Astrocyte (in vitro differentiated cells and primary cell): Measurements from ENCODE around the gene ZHX3. TPM values are rescaled to one million over a fixed set of nuclear protein-coding genes. Genes with fewer than 3 reads are reported as not detected.

Source experiments
- DNase-seq: peaks from one replicate; pipeline ENCODE4 v3.0.0-alpha.2; 2010; ENCODE audit warnings: low read depth
- FAIRE-seq: peaks from 2 replicates; lab custom pipeline; 2011; peaks lifted over from hg19 to GRCh38; lab: Jason Lieb, UNC
- H2AFZ ChIP-seq: 2 replicates; pipeline ENCODE4 v1.6.0; 2012; ENCODE audit warnings: low read depth, low read length, inconsistent platforms
- H3K27ac ChIP-seq: 2 replicates; pipeline ENCODE4 v1.5.1; 2011; ENCODE audit warnings: low read depth, low read length, inconsistent platforms
- H3K27me3 ChIP-seq: 2 replicates; pipeline ENCODE4 v1.6.0; 2011; ENCODE audit warnings: low read length, inconsistent platforms; ENCODE audit not compliant: insufficient read depth
- H3K36me3 ChIP-seq: 2 replicates; pipeline ENCODE4 v1.5.1; 2011; ENCODE audit warnings: low read length, inconsistent platforms; ENCODE audit not compliant: insufficient read depth
- H3K4me1 ChIP-seq: 2 replicates; pipeline ENCODE4 v1.5.1; 2011; ENCODE audit warnings: low read length, inconsistent platforms; ENCODE audit not compliant: insufficient read depth
- H3K4me2 ChIP-seq: 2 replicates; pipeline ENCODE4 v1.6.0; 2012; ENCODE audit warnings: low read length, inconsistent platforms
- H3K4me3 ChIP-seq: 2 replicates; pipeline ENCODE4 v1.5.1; 2011; ENCODE audit warnings: low read depth, mild to moderate bottlenecking, low read length, inconsistent platforms; ENCODE audit not compliant: insufficient read depth
- H3K79me2 ChIP-seq: 2 replicates; pipeline ENCODE4 v1.6.0; 2012; ENCODE audit warnings: mild to moderate bottlenecking, low read length, inconsistent platforms; ENCODE audit not compliant: insufficient read depth
- H3K9ac ChIP-seq: 2 replicates; pipeline ENCODE4 v1.6.0; 2012; ENCODE audit warnings: mild to moderate bottlenecking, low read length, inconsistent platforms
- H3K9me3 ChIP-seq: 2 replicates; pipeline ENCODE4 v1.5.1; 2012; ENCODE audit warnings: low read depth, mild to moderate bottlenecking, low read length, inconsistent platforms; ENCODE audit not compliant: insufficient read depth
- H4K20me1 ChIP-seq: 2 replicates; pipeline ENCODE4 v1.6.0; 2012; ENCODE audit warnings: low read length, inconsistent platforms; ENCODE audit not compliant: insufficient read depth
- H3K27ac Mint-ChIP-seq: one replicate; pipeline ENCODE4 v1.8.0; 2021; ENCODE audit warnings: mild to moderate bottlenecking, mixed read lengths; ENCODE audit not compliant: unreplicated experiment
- H3K27me3 Mint-ChIP-seq: one replicate; pipeline ENCODE4 v1.8.0; 2021; ENCODE audit warnings: low read depth, mixed read lengths; ENCODE audit not compliant: unreplicated experiment
- H3K36me3 Mint-ChIP-seq: one replicate; pipeline ENCODE4 v1.8.0; 2021; ENCODE audit warnings: low read depth, mixed read lengths; ENCODE audit not compliant: unreplicated experiment
- H3K4me1 Mint-ChIP-seq: one replicate; pipeline ENCODE4 v1.8.0; 2021; ENCODE audit warnings: low read depth, mixed read lengths; ENCODE audit not compliant: unreplicated experiment
- H3K4me3 Mint-ChIP-seq: one replicate; pipeline ENCODE4 v1.8.0; 2021; ENCODE audit warnings: mild to moderate bottlenecking, moderate library complexity, mixed read lengths; ENCODE audit not compliant: unreplicated experiment
- H3K9me3 Mint-ChIP-seq: one replicate; pipeline ENCODE4 v1.8.0; 2021; ENCODE audit warnings: mild to moderate bottlenecking, mixed read lengths; ENCODE audit not compliant: unreplicated experiment
- CTCF ChIP-seq: IDR thresholded peaks from 2 replicates; pipeline ENCODE4 v1.5.1; 2011; ENCODE audit warnings: low read depth, mild to moderate bottlenecking, inconsistent platforms, low read length, moderate library complexity; ENCODE audit not compliant: insufficient read depth
- EZH2 ChIP-seq: IDR thresholded peaks from 2 replicates; pipeline ENCODE4 v1.6.1; 2012; ENCODE audit warnings: mild to moderate bottlenecking, low read length, inconsistent platforms; ENCODE audit not compliant: insufficient read depth
- total RNA-seq: library from RNA; stranded (reverse); gene quantifications from 2 replicates; pipeline ENCODE4 v1.2.1, GENCODE V29; 2021

ZHX3 gene
- total RNA-seq, 1 donor from 2014 or later = 41.6 TPM

- H3K36me3 Mint-ChIP-seq = peaks cover 49% of the 10 kb centered on the region
- no peak overlapping the region for H3K4me3 Mint-ChIP-seq
- no peak for FAIRE-seq
Observed at GRCh38 chr20:41174373-41174772, 143.2 kb downstream of the ZHX3 start.

GRCh38 chr20:41173791-41174341, 143.7 kb downstream of the ZHX3 start:
- H3K27me3 ChIP-seq = no peaks in the 10 kb centered on the region
- Mint-ChIP-seq H3K27me3 (no peaks in the 10 kb centered on the region), H3K27ac (no peak overlapping the region), H3K36me3 (peaks cover 51% of the 10 kb centered on the region), H3K4me3 (peak overlapping the region; percentile 18), H3K4me1 (peaks cover 36% of the 10 kb centered on the region), H3K9me3 (no peaks in the 10 kb centered on the region)
- peak overlapping the region; percentile 2 for H3K27ac ChIP-seq
- no peak for TF ChIP-seq EZH2
- no peak for TF ChIP-seq CTCF
- H3K4me2 ChIP-seq = no peak overlapping the region
- DNase-seq = no peak
- peaks cover 54% of the 10 kb centered on the region for H4K20me1 ChIP-seq
- no peak overlapping the region for H2AFZ ChIP-seq
- H3K9ac ChIP-seq = peak overlapping the region; percentile 26
- H3K4me1 ChIP-seq = peaks cover 32% of the 10 kb centered on the region
- FAIRE-seq = no peak
- no peaks in the 10 kb centered on the region for H3K9me3 ChIP-seq
- H3K4me3 ChIP-seq = no peak overlapping the region
- H3K79me2 ChIP-seq = peaks cover 7% of the 10 kb centered on the region
- peaks cover 51% of the 10 kb centered on the region for H3K36me3 ChIP-seq

More at GRCh38 chr20:41174373-41174772, 143.2 kb downstream of the ZHX3 start:
- peaks cover 46% of the 10 kb centered on the region for H3K36me3 ChIP-seq
- H3K9ac ChIP-seq = peak overlapping the region; percentile 29
- peaks cover 35% of the 10 kb centered on the region for H3K4me1 ChIP-seq
- H3K27ac Mint-ChIP-seq = peak overlapping the region; percentile 23
- H3K9me3 Mint-ChIP-seq = no peaks in the 10 kb centered on the region
- no peaks in the 10 kb centered on the region for H3K27me3 Mint-ChIP-seq
- H3K4me3 ChIP-seq = no peak overlapping the region
- no peak overlapping the region for H2AFZ ChIP-seq
- TF ChIP-seq EZH2 (no peak), CTCF (no peak)
- H3K4me2 ChIP-seq = no peak overlapping the region
- no peaks in the 10 kb centered on the region for H3K9me3 ChIP-seq
- DNase-seq = no peak
- peaks cover 49% of the 10 kb centered on the region for H4K20me1 ChIP-seq
- no peaks in the 10 kb centered on the region for H3K27me3 ChIP-seq
- peaks cover 41% of the 10 kb centered on the region for H3K4me1 Mint-ChIP-seq
- H3K79me2 ChIP-seq = peaks cover 11% of the 10 kb centered on the region
- H3K27ac ChIP-seq = no peak overlapping the region

GRCh38 chr20:41173161-41173721, 144.3 kb downstream of the ZHX3 start:
- H3K9me3 Mint-ChIP-seq = no peaks in the 10 kb centered on the region
- H3K9ac ChIP-seq = peak overlapping the region; percentile 26
- DNase-seq = peak; percentile 31
- H2AFZ ChIP-seq = no peak overlapping the region
- TF ChIP-seq CTCF = peak; percentile 87
- no peak for TF ChIP-seq EZH2
- H3K4me2 ChIP-seq = no peak overlapping the region
- H3K27ac Mint-ChIP-seq = peak overlapping the region; percentile 12
- peaks cover 30% of the 10 kb centered on the region for H3K4me1 Mint-ChIP-seq
- no peaks in the 10 kb centered on the region for H3K27me3 ChIP-seq
- H4K20me1 ChIP-seq = peaks cover 60% of the 10 kb centered on the region
- peak overlapping the region; percentile 2 for H3K27ac ChIP-seq
- no peak for FAIRE-seq
- peaks cover 5% of the 10 kb centered on the region for H3K79me2 ChIP-seq
- no peak overlapping the region for H3K4me3 ChIP-seq
- peaks cover 50% of the 10 kb centered on the region for H3K36me3 Mint-ChIP-seq
- H3K27me3 Mint-ChIP-seq = no peaks in the 10 kb centered on the region
- H3K4me3 Mint-ChIP-seq = no peak overlapping the region
- H3K9me3 ChIP-seq = no peaks in the 10 kb centered on the region
- peaks cover 52% of the 10 kb centered on the region for H3K36me3 ChIP-seq
- peaks cover 29% of the 10 kb centered on the region for H3K4me1 ChIP-seq
